ENCODE data around the gene CHST12. TPM values are rescaled to one million over a fixed set of nuclear protein-coding genes. Genes with fewer than 3 reads are reported as not detected.
A peak's percentile ranks its signal among the peaks of the same experiment; 100 is the strongest.

The CHST12 gene
- total RNA-seq, 2 donors from 2014 or later, result 14.5 to 18.5 TPM

DNA sequence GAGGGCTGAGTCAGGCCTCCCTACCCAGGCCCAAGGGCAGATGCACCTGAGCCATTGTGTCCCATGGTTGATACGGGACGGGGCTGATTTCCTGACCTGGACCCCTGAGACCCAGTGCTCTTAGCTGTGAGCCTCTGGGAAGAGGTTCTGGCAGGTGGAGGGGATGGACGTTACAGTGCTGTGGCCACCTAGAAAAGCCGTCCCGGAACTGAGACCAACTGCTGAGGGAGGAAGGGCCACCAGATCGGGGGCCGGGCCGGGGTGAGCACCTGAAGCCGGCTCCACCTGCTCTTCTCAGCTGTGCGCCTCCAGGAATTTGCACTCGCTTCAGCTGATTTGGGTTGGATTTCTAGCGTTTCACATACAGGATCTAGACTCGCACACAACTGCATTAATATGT lies 35.4 kb downstream of the CHST12 start:
- Mint-ChIP-seq H3K27me3 (ENCODE audit: insufficient read depth) (no peaks in the 10 kb centered on the region), H3K36me3 (ENCODE audit: low read depth) (peaks cover 34% of the 10 kb centered on the region), H3K9me3 (no peaks in the 10 kb centered on the region), H3K4me1 (no peaks in the 10 kb centered on the region), H3K4me3 (no peak overlapping the region), H3K27ac (no peak overlapping the region)
- H3K4me3 ChIP-seq (ENCODE audit: low read length), result no peak overlapping the region
- DNase-seq, result no peak
- H3K9ac ChIP-seq (ENCODE audit: extremely low read depth, low read length, poor library complexity, severe bottlenecking), result no peak overlapping the region
- no peaks in the 10 kb centered on the region for H3K36me3 ChIP-seq (ENCODE audit: control insufficient read depth, insufficient read depth, low read length)
- WGBS, 2 experiments (ENCODE audit: insufficient coverage in 1 of 2, insufficient read length in 1 of 2), result 92 to 94% methylated on average over 13 of the region's 13 CpGs
- H3K27ac ChIP-seq (ENCODE audit: low read depth, low read length), result no peak overlapping the region
- H3K9me3 ChIP-seq (ENCODE audit: control insufficient read depth, low read length), result no peaks in the 10 kb centered on the region
- H3K4me1 ChIP-seq (ENCODE audit: control insufficient read depth, insufficient read depth, low read length), result no peaks in the 10 kb centered on the region
- TF ChIP-seq, protein P1, sequence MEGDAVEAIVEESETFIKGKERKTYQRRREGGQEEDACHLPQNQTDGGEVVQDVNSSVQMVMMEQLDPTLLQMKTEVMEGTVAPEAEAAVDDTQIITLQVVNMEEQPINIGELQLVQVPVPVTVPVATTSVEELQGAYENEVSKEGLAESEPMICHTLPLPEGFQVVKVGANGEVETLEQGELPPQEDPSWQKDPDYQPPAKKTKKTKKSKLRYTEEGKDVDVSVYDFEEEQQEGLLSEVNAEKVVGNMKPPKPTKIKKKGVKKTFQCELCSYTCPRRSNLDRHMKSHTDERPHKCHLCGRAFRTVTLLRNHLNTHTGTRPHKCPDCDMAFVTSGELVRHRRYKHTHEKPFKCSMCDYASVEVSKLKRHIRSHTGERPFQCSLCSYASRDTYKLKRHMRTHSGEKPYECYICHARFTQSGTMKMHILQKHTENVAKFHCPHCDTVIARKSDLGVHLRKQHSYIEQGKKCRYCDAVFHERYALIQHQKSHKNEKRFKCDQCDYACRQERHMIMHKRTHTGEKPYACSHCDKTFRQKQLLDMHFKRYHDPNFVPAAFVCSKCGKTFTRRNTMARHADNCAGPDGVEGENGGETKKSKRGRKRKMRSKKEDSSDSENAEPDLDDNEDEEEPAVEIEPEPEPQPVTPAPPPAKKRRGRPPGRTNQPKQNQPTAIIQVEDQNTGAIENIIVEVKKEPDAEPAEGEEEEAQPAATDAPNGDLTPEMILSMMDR (conservative IDR thresholded peaks at IDR 0.05), result no peak
- H3K27me3 ChIP-seq (ENCODE audit: control insufficient read depth, insufficient read depth, low read length, poor library complexity, severe bottlenecking), result no peaks in the 10 kb centered on the region

- Mint-ChIP-seq H3K27ac (no peak overlapping the region), H3K4me3 (no peak overlapping the region), H3K27me3 (ENCODE audit: insufficient read depth) (no peaks in the 10 kb centered on the region), H3K4me1 (no peaks in the 10 kb centered on the region), H3K36me3 (ENCODE audit: low read depth) (peaks cover 24% of the 10 kb centered on the region), H3K9me3 (no peaks in the 10 kb centered on the region)
- no peaks in the 10 kb centered on the region for H3K36me3 ChIP-seq (ENCODE audit: control insufficient read depth, insufficient read depth, low read length)
- TF ChIP-seq, protein P1 (conservative IDR thresholded peaks at IDR 0.05), result no peak
- DNase-seq, result no peak
- no peak overlapping the region for H3K4me3 ChIP-seq (ENCODE audit: low read length)
- H3K4me1 ChIP-seq (ENCODE audit: control insufficient read depth, insufficient read depth, low read length), result no peaks in the 10 kb centered on the region
- WGBS, 2 experiments (ENCODE audit: insufficient coverage in 1 of 2, insufficient read length in 1 of 2), result 94 to 96% methylated on average over 17 to 21 of the region's 21 CpGs
- H3K9me3 ChIP-seq (ENCODE audit: control insufficient read depth, low read length), result no peaks in the 10 kb centered on the region
- H3K27ac ChIP-seq (ENCODE audit: low read depth, low read length), result peak overlapping the region; percentile 57
- H3K9ac ChIP-seq (ENCODE audit: extremely low read depth, low read length, poor library complexity, severe bottlenecking), result no peak overlapping the region
- no peaks in the 10 kb centered on the region for H3K27me3 ChIP-seq (ENCODE audit: control insufficient read depth, insufficient read depth, low read length, poor library complexity, severe bottlenecking)
Measured at GRCh38 chr7:2440608-2441245, 37.3 kb downstream of the CHST12 start.

DNA sequence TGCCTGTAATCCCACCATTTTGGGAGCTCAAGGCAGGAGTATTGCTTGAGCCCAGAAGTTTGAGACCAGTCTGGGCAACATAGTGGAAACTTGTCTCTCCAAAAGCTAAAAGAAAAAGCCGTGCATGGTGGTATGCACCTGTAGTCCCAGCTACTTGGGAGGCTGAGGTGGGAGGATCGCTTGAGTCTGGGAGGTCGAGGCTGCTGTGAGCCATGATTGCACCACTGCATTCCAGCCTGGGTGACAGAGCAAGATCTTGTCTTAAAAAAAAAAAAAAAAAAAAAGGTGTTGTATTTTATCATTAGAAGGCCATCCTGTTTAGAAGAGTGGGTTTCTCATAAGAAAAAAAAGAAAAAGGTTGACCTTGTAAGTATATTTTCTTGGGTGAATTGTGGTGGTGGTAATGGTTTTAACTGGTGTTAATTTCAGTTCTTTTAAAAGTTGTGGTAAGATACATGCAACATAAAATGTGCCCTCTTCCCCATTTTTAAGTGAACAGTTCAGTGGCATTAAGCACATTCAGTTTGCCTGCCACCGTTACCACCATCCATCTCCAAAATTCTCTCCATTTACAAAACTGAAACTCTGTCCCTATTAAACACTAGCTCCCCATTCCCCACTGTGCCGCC lies 38.1 kb downstream of the CHST12 start:
- H3K27me3 Mint-ChIP-seq (ENCODE audit: insufficient read depth), result no peaks in the 10 kb centered on the region
- H3K36me3 Mint-ChIP-seq (ENCODE audit: low read depth), result peaks cover 19% of the 10 kb centered on the region
- DNase-seq, result no peak
- H3K4me1 ChIP-seq (ENCODE audit: control insufficient read depth, insufficient read depth, low read length), result no peaks in the 10 kb centered on the region
- no peaks in the 10 kb centered on the region for H3K9me3 Mint-ChIP-seq
- H3K9ac ChIP-seq (ENCODE audit: extremely low read depth, low read length, poor library complexity, severe bottlenecking), result no peak overlapping the region
- H3K4me1 Mint-ChIP-seq, result no peaks in the 10 kb centered on the region
- H3K4me3 ChIP-seq (ENCODE audit: low read length), result no peak overlapping the region
- H3K27ac ChIP-seq (ENCODE audit: low read depth, low read length), result no peak overlapping the region
- TF ChIP-seq, protein P1 (conservative IDR thresholded peaks at IDR 0.05), result no peak
- H3K36me3 ChIP-seq (ENCODE audit: control insufficient read depth, insufficient read depth, low read length), result no peaks in the 10 kb centered on the region
- no peaks in the 10 kb centered on the region for H3K9me3 ChIP-seq (ENCODE audit: control insufficient read depth, low read length)
- no peaks in the 10 kb centered on the region for H3K27me3 ChIP-seq (ENCODE audit: control insufficient read depth, insufficient read depth, low read length, poor library complexity, severe bottlenecking)
- H3K4me3 Mint-ChIP-seq, result no peak overlapping the region
- 95 to 98% methylated on average over 4 to 5 of the region's 5 CpGs for WGBS, 2 experiments (ENCODE audit: insufficient coverage in 1 of 2, insufficient read length in 1 of 2)
- no peak overlapping the region for H3K27ac Mint-ChIP-seq
